K562 (cell line): ENCODE measurements around the gene GPR78. TPM values are rescaled to one million over a fixed set of nuclear protein-coding genes. Genes with fewer than 3 reads are reported as not detected.

Experiments used
- ADNP ChIP-seq: fragments of 200-800 bp; sonication (Bioruptor generic); IDR thresholded peaks from 2 replicates; pipeline ENCODE4 v1.6.1; 2016; ENCODE audit warnings: missing genetic modification characterization, missing compliant biosample characterization
- FIP1L1 ChIP-seq: fragments of 200-400 bp; formaldehyde crosslinking; IDR thresholded peaks from 2 replicates; pipeline ENCODE4 v1.6.1; 2018; ENCODE audit warnings: mild to moderate bottlenecking, low read depth, low read length; ENCODE audit not compliant: poor library complexity, severe bottlenecking
- FOSL1 ChIP-seq: fragments of 200-800 bp; sonication (Bioruptor generic); conservative IDR thresholded peaks from 2 replicates; pipeline ENCODE4 v1.6.1; 2016; ENCODE audit warnings: missing genetic modification characterization, missing compliant biosample characterization
- FOXK1 ChIP-seq: sonication (generic); formaldehyde crosslinking; IDR thresholded peaks from 2 replicates; pipeline ENCODE4 v1.8.0; 2022; ENCODE audit warnings: missing genetic modification reagents, mild to moderate bottlenecking, borderline replicate concordance
- JUNB ChIP-seq: fragments of 450-650 bp; formaldehyde crosslinking; conservative IDR thresholded peaks from 2 replicates; pipeline ENCODE4 v1.4.0; 2020; ENCODE audit warnings: mild to moderate bottlenecking
- LCOR ChIP-seq: sonication (generic); formaldehyde crosslinking; IDR thresholded peaks from 2 replicates; pipeline ENCODE4 v1.8.0; 2022; ENCODE audit warnings: mild to moderate bottlenecking, missing genetic modification reagents
- MYBL2 ChIP-seq, 2 experiments: fragments of 450-650 bp in 1 of 2; sonication (generic) in 1 of 2; formaldehyde crosslinking in 1 of 2; IDR thresholded peaks; 2 replicates each; pipeline versions ENCODE4 v1.6.1 to v1.8.1; 2017 to 2022; ENCODE audit warnings: borderline replicate concordance in 1 of 2, inconsistent platforms in 1 of 2, low read depth in 1 of 2, mild to moderate bottlenecking in 1 of 2, missing genetic modification reagents in 1 of 2, moderate library complexity in 1 of 2
- MYNN ChIP-seq, 2 experiments: sonication (generic); formaldehyde crosslinking in 1 of 2; IDR thresholded peaks; 2 replicates each; pipeline versions ENCODE4 v1.5.0 to v1.6.1; 2016 to 2020; ENCODE audit warnings: antibody characterized with exemption in 1 of 2, missing genetic modification reagents in 1 of 2
- NR2F6 ChIP-seq: fragments of 450-650 bp; formaldehyde crosslinking; IDR thresholded peaks from 2 replicates; pipeline ENCODE4 v1.4.0; 2020; ENCODE audit warnings: mild to moderate bottlenecking
- OTX1 ChIP-seq: fragments of 450-650 bp; formaldehyde crosslinking; IDR thresholded peaks from 2 replicates; pipeline ENCODE4 v1.4.0; 2022; ENCODE audit warnings: mild to moderate bottlenecking
- SP2 ChIP-seq: IDR thresholded peaks from 2 replicates; pipeline ENCODE4 v1.6.1; 2011; ENCODE audit warnings: mild to moderate bottlenecking, low read depth, low read length, moderate library complexity; ENCODE audit not compliant: poor library complexity, severe bottlenecking; ENCODE audit errors: extremely low read depth
- SUPT5H ChIP-seq: fragments of 450-650 bp; IDR thresholded peaks from 2 replicates; pipeline ENCODE4 v1.6.1; 2016
- TAF15 ChIP-seq: fragments of 200-400 bp; formaldehyde crosslinking; IDR thresholded peaks from 2 replicates; pipeline ENCODE4 v1.6.1; 2017; ENCODE audit warnings: mild to moderate bottlenecking, low read depth, low read length, moderate library complexity
- WHSC1 ChIP-seq: IDR thresholded peaks from one replicate; pipeline ENCODE4 v1.6.1; 2012; ENCODE audit warnings: low read length, control low read depth, inconsistent platforms
- ZNF436 ChIP-seq: fragments of 250-450, 450-650 bp; sonication (Bioruptor Pico); formaldehyde crosslinking; IDR thresholded peaks from 2 replicates; pipeline ENCODE4 v1.7.0; 2020; ENCODE audit warnings: mild to moderate bottlenecking
- polyA plus RNA-seq, 8 experiments: library from polyadenylated mRNA; depleted of rRNA in 4 of 8; stranded (reverse) in 5 of 8; unstranded in 3 of 8; fragments of >200 nt; fragmentation: Nextera tagmentation in 2 of 8; fragmentation: Illumina TruSeq in 1 of 8; extraction: Ambion mirVana in 2 of 8; extraction: Trizol in 1 of 8; gene quantifications; 2 replicates each; pipeline versions ENCODE4 v1.2.1 to v1.2.3, GENCODE V29; 2011 to 2014; ENCODE audit warnings: inconsistent platforms in 1 of 8, missing spikeins in 1 of 8
- total RNA-seq, 7 experiments: library from RNA; depleted of rRNA in 6 of 7; stranded (reverse); fragments of >200 nt in 6 of 7; fragmentation: Illumina TruSeq in 2 of 7; extraction: Trizol in 2 of 7; gene quantifications; 2 replicates each; pipeline versions ENCODE4 v1.2.1 to v1.2.3, GENCODE V29; 2011 to 2021; ENCODE audit warnings: low replicate concordance in 1 of 7
- TF ChIP-seq, protein P1 (sequence below): sonication (generic); formaldehyde crosslinking; IDR thresholded peaks from 2 replicates; pipeline ENCODE4 v1.8.0; 2022; ENCODE audit warnings: mild to moderate bottlenecking, low read depth, missing genetic modification reagents
- TF ChIP-seq, protein P2 (sequence below): fragments of 450-650 bp; IDR thresholded peaks from 2 replicates; pipeline ENCODE4 v1.6.1; 2016; ENCODE audit warnings: borderline replicate concordance
- TF ChIP-seq, protein P3 (sequence below): fragments of 450-650 bp; IDR thresholded peaks from 2 replicates; pipeline ENCODE4 v1.6.1; 2016
- TF ChIP-seq, protein P4 (sequence below), 2 experiments: fragments of 450-650 bp in 1 of 2; IDR thresholded peaks; 2 replicates each; pipeline ENCODE4 v1.6.1; 2011 to 2017; ENCODE audit warnings: low read depth in 2 of 2, antibody characterized with exemption in 1 of 2, borderline replicate concordance in 1 of 2, low read length in 1 of 2, mild to moderate bottlenecking in 1 of 2, mixed read lengths in 1 of 2; ENCODE audit not compliant: control insufficient read depth in 1 of 2

Gene GPR78
- total and polyA plus RNA-seq, 9 of the 15 experiments (the other 6 are each of a cell fraction or from before 2014, with no cell fraction given): 0.04 to 0.13 (median 0.07) TPM; not detected in 4

DNA sequence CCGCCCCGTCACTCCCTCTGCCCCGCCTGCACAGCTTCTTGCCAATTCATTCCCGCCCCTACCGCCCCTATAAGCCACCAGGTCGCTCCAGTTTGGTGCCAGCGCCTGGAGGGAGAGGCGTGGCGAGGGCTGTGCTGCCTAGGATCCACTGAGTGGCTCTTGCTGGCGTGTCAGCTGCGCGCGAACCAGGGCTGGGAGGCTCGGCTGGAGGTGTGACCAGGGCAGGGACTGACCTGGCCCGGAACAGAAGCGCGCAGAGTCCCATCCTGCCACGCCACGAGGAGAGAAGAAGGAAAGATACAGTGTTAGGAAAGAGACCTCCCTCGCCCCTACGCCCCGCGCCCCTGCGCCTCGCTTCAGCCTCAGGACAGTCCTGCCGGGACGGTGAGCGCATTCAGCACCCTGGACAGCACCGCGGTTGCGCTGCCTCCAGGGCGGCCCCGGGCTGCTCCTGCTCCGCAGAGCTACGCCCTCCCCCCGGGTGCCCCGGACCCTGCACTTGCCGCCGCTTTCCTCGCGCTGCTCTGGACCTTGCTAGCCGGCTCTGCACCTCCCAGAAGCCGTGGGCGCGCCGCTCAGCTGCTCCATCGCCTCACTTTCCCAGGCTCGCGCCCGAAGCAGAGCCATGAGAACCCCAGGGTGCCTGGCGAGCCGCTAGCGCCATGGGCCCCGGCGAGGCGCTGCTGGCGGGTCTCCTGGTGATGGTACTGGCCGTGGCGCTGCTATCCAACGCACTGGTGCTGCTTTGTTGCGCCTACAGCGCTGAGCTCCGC, at the start of gene GPR78 (continued):
- TF ChIP-seq, protein P1, sequence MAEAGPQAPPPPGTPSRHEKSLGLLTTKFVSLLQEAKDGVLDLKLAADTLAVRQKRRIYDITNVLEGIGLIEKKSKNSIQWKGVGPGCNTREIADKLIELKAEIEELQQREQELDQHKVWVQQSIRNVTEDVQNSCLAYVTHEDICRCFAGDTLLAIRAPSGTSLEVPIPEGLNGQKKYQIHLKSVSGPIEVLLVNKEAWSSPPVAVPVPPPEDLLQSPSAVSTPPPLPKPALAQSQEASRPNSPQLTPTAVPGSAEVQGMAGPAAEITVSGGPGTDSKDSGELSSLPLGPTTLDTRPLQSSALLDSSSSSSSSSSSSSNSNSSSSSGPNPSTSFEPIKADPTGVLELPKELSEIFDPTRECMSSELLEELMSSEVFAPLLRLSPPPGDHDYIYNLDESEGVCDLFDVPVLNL (CRISPR knock-in tag): no peak
- TF ChIP-seq WHSC1: no peak
- TF ChIP-seq ADNP (tag): no peak
- no peak for TF ChIP-seq OTX1 (CRISPR knock-in tag)
- TF ChIP-seq FIP1L1: peak; percentile 60
- TF ChIP-seq JUNB (CRISPR knock-in tag): no peak
- TF ChIP-seq SUPT5H: no peak
- TF ChIP-seq, protein P2, sequence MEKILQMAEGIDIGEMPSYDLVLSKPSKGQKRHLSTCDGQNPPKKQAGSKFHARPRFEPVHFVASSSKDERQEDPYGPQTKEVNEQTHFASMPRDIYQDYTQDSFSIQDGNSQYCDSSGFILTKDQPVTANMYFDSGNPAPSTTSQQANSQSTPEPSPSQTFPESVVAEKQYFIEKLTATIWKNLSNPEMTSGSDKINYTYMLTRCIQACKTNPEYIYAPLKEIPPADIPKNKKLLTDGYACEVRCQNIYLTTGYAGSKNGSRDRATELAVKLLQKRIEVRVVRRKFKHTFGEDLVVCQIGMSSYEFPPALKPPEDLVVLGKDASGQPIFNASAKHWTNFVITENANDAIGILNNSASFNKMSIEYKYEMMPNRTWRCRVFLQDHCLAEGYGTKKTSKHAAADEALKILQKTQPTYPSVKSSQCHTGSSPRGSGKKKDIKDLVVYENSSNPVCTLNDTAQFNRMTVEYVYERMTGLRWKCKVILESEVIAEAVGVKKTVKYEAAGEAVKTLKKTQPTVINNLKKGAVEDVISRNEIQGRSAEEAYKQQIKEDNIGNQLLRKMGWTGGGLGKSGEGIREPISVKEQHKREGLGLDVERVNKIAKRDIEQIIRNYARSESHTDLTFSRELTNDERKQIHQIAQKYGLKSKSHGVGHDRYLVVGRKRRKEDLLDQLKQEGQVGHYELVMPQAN: no peak
- TF ChIP-seq, protein P3, sequence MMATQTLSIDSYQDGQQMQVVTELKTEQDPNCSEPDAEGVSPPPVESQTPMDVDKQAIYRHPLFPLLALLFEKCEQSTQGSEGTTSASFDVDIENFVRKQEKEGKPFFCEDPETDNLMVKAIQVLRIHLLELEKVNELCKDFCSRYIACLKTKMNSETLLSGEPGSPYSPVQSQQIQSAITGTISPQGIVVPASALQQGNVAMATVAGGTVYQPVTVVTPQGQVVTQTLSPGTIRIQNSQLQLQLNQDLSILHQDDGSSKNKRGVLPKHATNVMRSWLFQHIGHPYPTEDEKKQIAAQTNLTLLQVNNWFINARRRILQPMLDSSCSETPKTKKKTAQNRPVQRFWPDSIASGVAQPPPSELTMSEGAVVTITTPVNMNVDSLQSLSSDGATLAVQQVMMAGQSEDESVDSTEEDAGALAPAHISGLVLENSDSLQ: no peak
- no peak for TF ChIP-seq LCOR (CRISPR knock-in tag)
- no peak for TF ChIP-seq SP2
- TF ChIP-seq NR2F6: no peak
- no peak for TF ChIP-seq MYBL2 (IDR thresholded peaks at IDR 0.05; ENCODE audit: low read depth)
- no peak for TF ChIP-seq MYBL2 (CRISPR knock-in tag; IDR thresholded peaks at IDR 0.05; ENCODE audit: borderline replicate concordance)
- TF ChIP-seq, protein P4, sequence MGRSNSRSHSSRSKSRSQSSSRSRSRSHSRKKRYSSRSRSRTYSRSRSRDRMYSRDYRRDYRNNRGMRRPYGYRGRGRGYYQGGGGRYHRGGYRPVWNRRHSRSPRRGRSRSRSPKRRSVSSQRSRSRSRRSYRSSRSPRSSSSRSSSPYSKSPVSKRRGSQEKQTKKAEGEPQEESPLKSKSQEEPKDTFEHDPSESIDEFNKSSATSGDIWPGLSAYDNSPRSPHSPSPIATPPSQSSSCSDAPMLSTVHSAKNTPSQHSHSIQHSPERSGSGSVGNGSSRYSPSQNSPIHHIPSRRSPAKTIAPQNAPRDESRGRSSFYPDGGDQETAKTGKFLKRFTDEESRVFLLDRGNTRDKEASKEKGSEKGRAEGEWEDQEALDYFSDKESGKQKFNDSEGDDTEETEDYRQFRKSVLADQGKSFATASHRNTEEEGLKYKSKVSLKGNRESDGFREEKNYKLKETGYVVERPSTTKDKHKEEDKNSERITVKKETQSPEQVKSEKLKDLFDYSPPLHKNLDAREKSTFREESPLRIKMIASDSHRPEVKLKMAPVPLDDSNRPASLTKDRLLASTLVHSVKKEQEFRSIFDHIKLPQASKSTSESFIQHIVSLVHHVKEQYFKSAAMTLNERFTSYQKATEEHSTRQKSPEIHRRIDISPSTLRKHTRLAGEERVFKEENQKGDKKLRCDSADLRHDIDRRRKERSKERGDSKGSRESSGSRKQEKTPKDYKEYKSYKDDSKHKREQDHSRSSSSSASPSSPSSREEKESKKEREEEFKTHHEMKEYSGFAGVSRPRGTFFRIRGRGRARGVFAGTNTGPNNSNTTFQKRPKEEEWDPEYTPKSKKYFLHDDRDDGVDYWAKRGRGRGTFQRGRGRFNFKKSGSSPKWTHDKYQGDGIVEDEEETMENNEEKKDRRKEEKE (IDR thresholded peaks at IDR 0.05; ENCODE audit: borderline replicate concordance in 1 of 2, control insufficient read depth in 1 of 2, low read depth in 2 of 2, low read length in 1 of 2): no peak
- no peak for TF ChIP-seq MYNN (IDR thresholded peaks at IDR 0.05)
- peak; percentile 75 for TF ChIP-seq MYNN (CRISPR knock-in tag; IDR thresholded peaks at IDR 0.05)
- 0 out of 2 replicates have a peak, but pooled peaks have one; percentile 25 for TF ChIP-seq FOXK1 (CRISPR knock-in tag)
- TF ChIP-seq TAF15: no peak
- TF ChIP-seq ZNF436: no peak
- no peak for TF ChIP-seq FOSL1 (tag)
